Rectal smooth muscle tissue (tissue), 1 donor: ENCODE measurements around the gene OR10J1.

Experiments
- H3K27ac ChIP-seq: one replicate; pipeline ENCODE4 v1.7.0; 2013; ENCODE audit warnings: low read depth, low read length, inconsistent platforms
- H3K27me3 ChIP-seq: one replicate; pipeline ENCODE4 v1.7.0; 2013; ENCODE audit warnings: low read length; ENCODE audit not compliant: control insufficient read depth, insufficient read depth
- H3K36me3 ChIP-seq: one replicate; pipeline ENCODE4 v1.7.0; 2013; ENCODE audit warnings: low read length; ENCODE audit not compliant: control insufficient read depth, insufficient read depth
- H3K4me1 ChIP-seq: one replicate; pipeline ENCODE4 v1.7.0; 2013; ENCODE audit warnings: low read length; ENCODE audit not compliant: control insufficient read depth, insufficient read depth
- H3K4me3 ChIP-seq: one replicate; pipeline ENCODE4 v1.7.0; 2013; ENCODE audit warnings: low read length
- H3K9ac ChIP-seq: one replicate; pipeline ENCODE4 v1.7.0; 2013; ENCODE audit warnings: low read length

Gene OR10J1, protein sequence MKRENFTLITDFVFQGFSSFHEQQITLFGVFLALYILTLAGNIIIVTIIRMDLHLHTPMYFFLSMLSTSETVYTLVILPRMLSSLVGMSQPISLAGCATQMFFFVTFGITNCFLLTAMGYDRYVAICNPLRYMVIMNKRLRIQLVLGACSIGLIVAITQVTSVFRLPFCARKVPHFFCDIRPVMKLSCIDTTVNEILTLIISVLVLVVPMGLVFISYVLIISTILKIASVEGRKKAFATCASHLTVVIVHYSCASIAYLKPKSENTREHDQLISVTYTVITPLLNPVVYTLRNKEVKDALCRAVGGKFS

DNA sequence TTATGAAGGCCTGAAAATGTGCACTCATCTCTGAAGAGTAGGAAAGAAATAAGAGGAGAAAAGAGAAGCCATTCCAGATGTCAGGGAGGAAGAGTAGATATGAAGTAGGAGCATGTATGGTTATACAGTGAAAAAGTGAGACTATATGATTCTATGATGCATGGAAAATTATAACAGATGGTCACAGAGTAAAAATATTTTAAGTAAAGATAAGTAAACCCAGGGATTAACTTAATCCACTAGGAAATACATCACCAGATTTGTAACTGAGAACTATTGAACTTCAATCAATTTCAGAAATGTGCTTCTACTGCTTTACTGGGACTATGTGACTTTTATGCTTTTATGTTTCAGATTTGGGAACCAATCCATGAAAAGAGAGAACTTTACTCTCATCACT is at the start of gene OR10J1:
Gene OR10J1 (plus strand): TSS at position 301 of the 400 bp plus-strand sequence. CDS start 70 bp downstream, at position 371.
- Histone ChIP-seq H3K4me1 (no peaks in the 10 kb centered on the region), H3K9ac (no peak within 1 kb of the TSS), H3K27me3 (no peaks in the 10 kb centered on the region), H3K36me3 (no peaks in the 10 kb centered on the region), H3K27ac (no peak within 1 kb of the TSS), H3K4me3 (no peak within 1 kb of the TSS)

DNA sequence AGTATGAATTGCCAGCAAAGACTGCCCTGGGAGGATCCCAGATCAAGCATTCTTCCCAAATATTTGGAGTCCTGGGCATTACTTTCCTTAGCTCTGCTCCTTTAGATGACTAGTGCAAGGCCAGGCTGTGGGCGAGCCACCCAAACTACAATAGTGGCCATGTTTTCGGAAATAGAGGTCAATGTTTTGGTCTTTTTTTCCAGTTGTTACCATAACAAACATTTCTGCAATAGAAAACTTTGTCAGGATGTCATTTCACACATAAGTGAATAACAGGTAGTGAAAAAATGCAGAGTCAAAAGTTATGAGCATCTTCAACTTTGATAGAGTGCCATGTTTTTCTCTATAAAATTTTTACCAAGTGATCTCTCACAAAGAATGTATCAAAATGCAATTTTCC is 32.7 kb upstream of the OR10J1 start:
- Histone ChIP-seq H3K27me3 (no peaks in the 10 kb centered on the region), H3K9ac (no peak overlapping the region)

DNA sequence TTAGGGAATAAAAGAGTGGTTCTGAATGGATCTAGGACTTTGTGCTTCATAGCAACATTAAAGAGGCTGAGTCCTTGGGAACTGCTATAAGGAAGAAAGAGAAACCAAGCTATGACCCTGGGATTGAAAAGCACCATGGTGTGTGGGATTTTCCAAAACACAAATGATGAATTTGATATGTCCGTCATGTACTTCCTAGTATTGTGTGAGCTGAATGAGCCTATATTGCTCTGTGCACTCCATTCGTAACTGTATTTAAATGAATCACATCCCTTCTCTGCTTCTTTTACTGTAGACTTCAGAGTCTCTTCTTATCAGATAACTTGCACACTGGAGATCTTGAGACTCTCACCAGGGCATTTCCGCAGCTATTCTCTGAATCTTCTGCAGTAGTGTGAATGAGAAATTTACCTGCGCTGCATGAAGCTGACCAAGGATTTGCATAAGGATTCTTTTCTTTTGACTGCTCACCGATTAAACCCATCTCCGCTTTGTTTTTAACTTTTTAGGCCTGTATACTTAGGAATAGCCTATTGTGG is 30.6 kb upstream of the OR10J1 start:
- Histone ChIP-seq H3K4me1 (no peaks in the 10 kb centered on the region), H3K4me3 (no peak overlapping the region), H3K9ac (no peak overlapping the region), H3K27me3 (no peaks in the 10 kb centered on the region), H3K27ac (no peak overlapping the region), H3K36me3 (no peaks in the 10 kb centered on the region)

More for the DNA sequence above, 32.7 kb upstream of the OR10J1 start:
- H3K36me3 ChIP-seq: no peaks in the 10 kb centered on the region
- H3K27ac ChIP-seq: no peak overlapping the region
- H3K4me3 ChIP-seq: no peak overlapping the region
- H3K4me1 ChIP-seq: no peaks in the 10 kb centered on the region

DNA sequence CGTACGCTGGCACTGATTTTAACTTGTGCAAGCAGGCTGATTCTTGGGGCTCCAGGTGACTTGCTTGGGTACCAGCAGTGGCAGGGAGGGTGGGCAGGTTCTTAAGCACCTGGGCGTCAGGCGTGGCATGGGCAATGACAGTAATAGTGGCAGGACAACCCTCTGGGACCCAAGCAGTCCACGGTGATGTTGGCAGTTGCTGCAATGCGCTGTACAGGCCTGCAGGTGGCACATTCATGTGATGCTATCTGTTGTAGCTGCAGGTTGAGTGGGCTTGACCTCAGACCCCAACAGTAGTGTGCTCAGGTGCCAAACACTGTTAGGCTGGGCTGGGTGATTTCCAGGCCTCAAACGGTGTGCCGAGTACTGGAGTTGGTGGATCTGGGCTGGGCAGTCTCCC is 17.7 kb upstream of the OR10J1 start:
- Histone ChIP-seq H3K9ac (no peak overlapping the region), H3K4me1 (no peaks in the 10 kb centered on the region), H3K27ac (no peak overlapping the region), H3K36me3 (no peaks in the 10 kb centered on the region), H3K4me3 (no peak overlapping the region), H3K27me3 (no peaks in the 10 kb centered on the region)

DNA sequence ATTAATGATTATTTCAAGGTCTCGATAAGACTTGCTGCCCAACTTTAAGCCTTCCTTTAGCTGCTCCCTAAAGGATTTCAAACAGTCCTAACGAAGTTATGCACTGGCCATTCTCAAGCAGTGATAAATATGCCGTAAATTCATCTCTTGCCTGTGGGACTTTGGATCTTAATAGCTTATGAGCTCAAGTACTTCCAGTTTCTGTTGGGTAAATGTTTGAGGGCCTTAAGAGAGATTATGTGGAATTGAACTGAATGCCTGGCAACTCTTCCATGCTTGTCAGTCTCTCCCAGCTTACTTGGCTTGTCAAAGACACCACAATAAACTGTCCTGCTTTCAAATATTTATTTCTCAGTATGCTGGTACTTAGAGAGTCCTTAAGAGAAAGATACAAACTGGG is 11.0 kb upstream of the OR10J1 start:
- Histone ChIP-seq H3K27ac (no peak overlapping the region), H3K4me3 (no peak overlapping the region), H3K27me3 (no peaks in the 10 kb centered on the region), H3K4me1 (no peaks in the 10 kb centered on the region), H3K36me3 (no peaks in the 10 kb centered on the region), H3K9ac (no peak overlapping the region)

DNA sequence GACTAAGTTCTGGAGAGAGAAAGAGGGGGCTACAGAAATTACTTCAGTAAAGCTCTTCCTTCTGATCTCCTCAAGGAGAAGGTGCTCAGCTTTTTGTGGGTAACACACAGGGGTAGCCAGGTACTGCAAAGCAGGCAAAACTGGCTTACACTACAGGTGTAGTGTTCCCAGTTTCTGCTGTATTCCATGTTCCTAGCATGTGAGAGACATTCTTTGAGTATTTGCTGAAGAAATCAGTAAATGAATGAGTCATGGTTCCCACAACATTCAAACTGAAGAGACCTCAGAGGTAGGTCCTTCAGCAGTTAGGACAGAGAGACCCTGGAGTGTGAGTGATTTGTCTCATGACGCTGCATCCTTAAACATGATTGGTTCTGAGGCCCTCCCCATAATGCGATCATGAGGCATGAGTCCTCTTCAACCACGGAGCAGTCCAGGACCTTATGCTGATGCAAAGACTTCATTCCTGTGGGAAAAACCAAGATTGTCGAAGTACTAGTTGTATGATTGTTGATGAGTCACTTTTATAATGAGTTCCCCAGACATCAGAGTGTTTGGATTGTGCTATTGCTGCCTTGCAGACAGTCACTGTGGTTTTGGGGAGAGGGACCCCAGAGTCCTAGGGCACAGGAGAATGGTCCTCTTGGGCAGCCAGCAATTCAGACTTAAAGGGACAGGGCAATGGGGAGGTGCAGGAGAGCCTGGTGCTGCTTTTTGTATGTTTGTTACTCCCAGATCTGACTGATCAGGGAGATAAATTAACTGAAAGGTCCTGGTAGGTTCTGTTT is 10.3 kb upstream of the OR10J1 start:
- Histone ChIP-seq H3K27ac (no peak overlapping the region), H3K9ac (no peak overlapping the region), H3K4me1 (no peaks in the 10 kb centered on the region), H3K36me3 (no peaks in the 10 kb centered on the region), H3K4me3 (no peak overlapping the region), H3K27me3 (no peaks in the 10 kb centered on the region)

DNA sequence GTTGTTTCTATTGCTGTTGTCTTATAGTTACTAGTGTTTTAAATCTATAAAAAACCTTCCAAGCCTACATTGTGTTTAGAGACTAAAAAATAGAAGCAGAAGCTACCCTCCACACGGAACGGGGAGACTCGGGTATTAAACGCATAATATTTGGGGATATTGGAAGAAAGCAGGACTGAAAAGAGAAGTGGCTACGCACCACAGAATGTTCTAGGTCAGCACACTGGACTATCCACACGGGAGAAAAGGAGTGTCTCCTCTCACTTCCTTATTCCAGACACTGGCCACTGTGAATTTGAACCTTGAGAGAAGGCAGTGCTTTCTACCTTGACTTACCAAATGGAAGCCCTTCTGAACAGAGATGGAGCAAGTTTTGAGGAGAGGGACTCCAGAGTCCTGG is 8.5 kb upstream of the OR10J1 start:
- H3K4me1 ChIP-seq: no peaks in the 10 kb centered on the region
- no peak overlapping the region for H3K27ac ChIP-seq
- H3K27me3 ChIP-seq: no peaks in the 10 kb centered on the region
- H3K9ac ChIP-seq: no peak overlapping the region
- H3K36me3 ChIP-seq: no peaks in the 10 kb centered on the region
- H3K4me3 ChIP-seq: no peak overlapping the region

DNA sequence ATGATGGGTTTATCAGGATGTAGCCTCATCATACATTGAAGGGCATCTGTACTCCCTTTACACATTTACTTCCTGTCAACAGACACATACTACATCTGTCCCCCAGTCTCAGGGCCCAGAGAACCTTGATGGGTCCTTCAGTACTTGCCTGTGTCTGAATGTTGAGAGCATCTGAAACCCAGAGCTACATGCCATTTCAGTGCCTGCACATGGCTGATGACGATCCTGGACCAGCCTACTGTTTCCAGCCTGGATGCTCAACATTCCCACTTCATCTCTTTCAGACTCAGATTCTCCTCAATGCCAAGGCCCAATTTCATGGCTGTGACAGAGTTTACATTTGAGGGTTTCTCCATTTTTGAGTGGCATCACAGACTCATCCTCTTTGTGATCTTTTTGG is 7.6 kb upstream of the OR10J1 start, which contains the start of gene OR10J4:
Gene OR10J4 (plus strand): TSS at position 301 of the 400 bp plus-strand sequence.
- Histone ChIP-seq H3K27ac (no peak within 1 kb of the TSS), H3K9ac (no peak within 1 kb of the TSS), H3K4me3 (no peak within 1 kb of the TSS), H3K36me3 (no peaks in the 10 kb centered on the region), H3K4me1 (no peaks in the 10 kb centered on the region), H3K27me3 (no peaks in the 10 kb centered on the region)

DNA sequence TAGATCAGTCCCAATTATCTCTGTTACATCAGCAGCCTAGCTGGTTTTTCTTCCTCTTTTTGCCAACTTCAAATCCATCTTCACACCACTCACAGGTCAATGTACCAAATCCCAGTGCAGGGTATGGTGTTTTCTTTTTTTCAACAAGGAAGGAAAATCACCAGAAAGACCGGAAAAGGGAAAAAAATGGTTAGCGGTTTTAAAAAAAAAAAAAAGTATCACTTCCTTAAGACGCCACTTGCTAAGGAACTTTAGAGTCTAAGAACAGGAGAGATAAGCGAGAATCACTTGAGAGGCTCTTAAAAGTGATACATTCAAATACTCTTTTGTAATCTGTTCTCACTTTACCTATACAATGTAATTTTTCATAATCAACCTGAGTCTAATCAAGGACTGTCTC is 3.1 kb upstream of the OR10J1 start:
- Histone ChIP-seq H3K27me3 (no peaks in the 10 kb centered on the region), H3K27ac (no peak overlapping the region), H3K4me3 (no peak overlapping the region), H3K36me3 (no peaks in the 10 kb centered on the region), H3K9ac (no peak overlapping the region), H3K4me1 (no peaks in the 10 kb centered on the region)

DNA sequence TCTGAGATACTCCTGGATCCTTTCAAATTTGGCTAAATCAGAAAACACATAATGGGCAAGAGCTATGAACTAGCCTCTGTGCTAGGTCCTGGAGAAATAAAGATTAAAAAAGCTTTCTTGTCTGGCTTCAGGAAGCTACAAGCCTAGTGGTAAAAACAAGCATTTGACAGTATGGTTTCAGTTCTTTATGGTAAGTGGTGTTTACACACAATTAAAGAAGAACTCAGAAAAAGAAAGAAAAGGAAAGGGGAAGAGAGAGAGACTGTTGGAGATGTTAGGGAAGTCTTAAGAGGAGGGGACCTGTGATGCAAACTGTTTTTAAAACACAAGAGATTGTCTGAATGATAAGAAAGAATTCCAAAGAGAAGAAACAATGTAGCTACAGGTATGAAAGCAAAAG is 1.8 kb downstream of the OR10J1 start:
- no peaks in the 10 kb centered on the region for H3K27me3 ChIP-seq
- no peaks in the 10 kb centered on the region for H3K36me3 ChIP-seq
- H3K4me3 ChIP-seq: no peak overlapping the region
- H3K4me1 ChIP-seq: no peaks in the 10 kb centered on the region
- H3K27ac ChIP-seq: no peak overlapping the region
- H3K9ac ChIP-seq: no peak overlapping the region

DNA sequence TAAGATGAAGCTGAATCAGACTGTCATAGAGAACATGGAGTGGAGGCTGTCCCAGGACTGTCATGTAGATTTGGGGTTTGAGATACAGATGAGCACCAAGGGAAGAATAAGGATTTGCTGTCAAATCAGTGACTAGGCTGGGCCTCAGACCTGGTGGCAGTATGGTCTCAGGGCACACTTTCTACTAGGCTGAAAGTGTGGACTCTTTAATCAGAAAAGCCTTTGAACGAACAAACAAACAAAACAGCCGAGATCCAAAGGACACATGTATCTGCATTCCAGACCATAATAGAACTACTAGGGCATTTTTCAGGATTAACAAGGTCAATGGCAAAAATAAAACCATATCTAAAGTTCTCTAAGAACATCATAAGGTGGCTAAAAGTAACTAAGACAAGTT is 2.9 kb downstream of the OR10J1 start:
- Histone ChIP-seq H3K27ac (no peak overlapping the region), H3K9ac (no peak overlapping the region), H3K4me3 (no peak overlapping the region), H3K36me3 (no peaks in the 10 kb centered on the region), H3K27me3 (no peaks in the 10 kb centered on the region), H3K4me1 (no peaks in the 10 kb centered on the region)

DNA sequence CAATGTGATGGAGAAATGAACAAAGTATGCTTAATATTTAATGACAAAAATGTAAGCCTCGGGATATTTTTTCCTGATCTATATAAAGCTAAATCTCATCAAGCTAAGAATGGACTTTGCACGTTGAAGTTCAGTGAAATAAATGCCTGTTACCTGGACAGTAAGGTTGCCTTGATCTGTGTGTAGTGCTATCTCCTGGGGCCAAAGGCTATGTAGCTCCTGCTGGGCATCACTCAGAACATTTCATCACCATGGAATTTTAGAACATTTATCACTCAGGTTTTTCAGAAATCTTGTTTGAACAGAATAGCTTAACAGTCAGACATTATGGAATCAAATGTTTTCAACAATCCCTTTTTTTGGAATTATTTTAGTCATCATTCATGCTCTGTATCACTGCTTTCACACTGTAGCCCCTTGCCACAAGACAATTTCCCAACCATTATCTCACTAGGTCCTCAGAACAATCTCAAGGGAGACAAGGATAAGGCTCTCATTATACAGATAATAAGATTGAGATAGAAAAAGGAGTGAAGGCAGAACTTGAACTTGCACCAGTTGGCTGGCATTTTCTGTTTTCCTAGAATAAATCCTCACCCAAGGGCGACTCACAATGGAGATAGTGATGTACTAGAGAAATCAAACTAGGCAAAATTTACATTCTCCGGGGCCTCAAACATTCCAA is 3.7 kb downstream of the OR10J1 start:
- Histone ChIP-seq H3K4me3 (no peak overlapping the region), H3K9ac (no peak overlapping the region), H3K27ac (no peak overlapping the region), H3K4me1 (no peaks in the 10 kb centered on the region), H3K27me3 (no peaks in the 10 kb centered on the region), H3K36me3 (no peaks in the 10 kb centered on the region)
